Colon (tissue), 2 donors: ENCODE measurements around the gene ROR1.

Experiments
- FAIRE-seq: peaks from 2 replicates; lab custom pipeline; 2012; peaks lifted over from hg19 to GRCh38; lab: Jason Lieb, UNC
- donor health status: control.
- donor health status: control.

The ROR1 gene

DNA sequence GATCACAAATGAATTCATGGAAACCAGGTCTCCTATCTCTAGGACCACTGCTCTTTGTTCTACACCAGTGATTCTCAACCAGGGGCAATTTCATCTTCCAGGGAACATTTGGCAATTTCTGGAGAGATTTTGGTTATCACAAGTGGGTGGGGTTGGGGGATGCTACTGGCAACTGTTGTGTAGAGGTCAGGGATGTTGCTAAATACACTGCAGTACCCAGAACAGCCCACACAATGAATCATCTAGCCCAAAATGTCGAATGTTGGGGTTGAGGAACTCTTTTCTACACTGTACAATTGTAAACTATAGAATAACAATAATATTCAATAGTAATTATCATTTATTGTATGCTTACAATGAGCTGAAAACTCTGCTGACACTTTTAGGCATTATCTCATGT is 373.9 kb downstream of the ROR1 start:
- FAIRE-seq: no peak

DNA sequence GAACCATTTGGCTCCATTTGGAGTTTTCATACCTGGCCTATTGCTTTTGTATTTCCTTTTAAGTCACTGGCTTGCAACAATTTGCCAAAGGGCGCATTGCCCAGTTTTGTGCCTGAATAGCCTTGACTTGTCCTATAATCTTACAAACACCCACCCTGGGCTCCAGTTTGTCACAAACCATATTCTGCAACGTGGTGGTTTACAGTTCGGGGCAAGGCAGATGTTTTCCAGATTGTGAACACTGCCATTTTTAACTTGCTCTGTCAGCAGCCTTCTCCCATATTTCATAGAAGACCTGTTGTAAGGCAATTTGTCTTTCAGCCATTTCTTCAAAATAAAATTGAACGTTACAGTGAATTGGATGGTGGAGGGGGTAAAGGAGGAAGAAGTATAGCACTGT is 376.4 kb downstream of the ROR1 start:
- no peak for FAIRE-seq

DNA sequence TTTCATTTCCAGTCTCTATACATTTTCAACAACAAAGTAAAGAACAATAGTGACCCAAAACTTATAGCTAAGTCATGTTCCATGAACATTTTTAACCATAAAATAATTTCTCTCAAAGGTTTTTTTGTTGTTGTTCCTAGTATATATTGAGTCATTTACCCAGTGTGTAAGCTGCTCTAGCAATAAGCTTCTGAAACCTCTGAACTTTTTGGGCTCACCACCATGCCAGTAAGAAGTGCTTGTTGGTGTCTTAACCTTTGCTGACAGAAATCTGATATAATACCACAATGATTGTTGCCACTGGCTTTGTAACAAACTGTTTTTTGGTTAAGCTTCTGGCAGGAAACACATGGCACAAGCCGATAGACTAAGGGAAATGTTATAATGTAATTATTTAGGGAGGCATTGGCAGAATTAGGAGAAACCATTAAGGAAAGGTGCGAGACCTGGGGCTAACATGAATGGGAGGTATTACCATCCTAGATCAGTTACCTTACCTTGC is 377.0 kb downstream of the ROR1 start:
- no peak for FAIRE-seq

DNA sequence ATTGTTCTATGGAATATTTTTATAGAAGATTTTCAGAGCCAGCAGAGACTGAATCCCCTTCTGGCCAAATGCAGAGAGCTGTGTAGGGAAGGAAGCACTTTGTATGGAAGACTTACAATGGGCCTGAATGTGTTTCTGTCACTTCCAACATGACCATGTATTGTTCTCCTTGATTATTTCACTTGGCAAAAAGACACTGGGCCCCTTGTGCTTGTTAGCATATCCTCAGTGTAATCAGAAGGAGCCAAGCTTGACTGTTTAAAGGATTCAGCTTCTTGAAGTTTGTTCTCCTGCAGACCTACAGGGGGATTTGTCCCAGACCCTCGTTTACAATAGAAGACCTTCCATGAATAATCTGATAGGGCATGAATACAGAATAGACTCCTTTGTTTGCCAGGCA is 381.5 kb downstream of the ROR1 start:
- FAIRE-seq: no peak

GRCh38 chr1:64161357-64161941 is 387.6 kb downstream of the ROR1 start:
- no peak for FAIRE-seq

DNA sequence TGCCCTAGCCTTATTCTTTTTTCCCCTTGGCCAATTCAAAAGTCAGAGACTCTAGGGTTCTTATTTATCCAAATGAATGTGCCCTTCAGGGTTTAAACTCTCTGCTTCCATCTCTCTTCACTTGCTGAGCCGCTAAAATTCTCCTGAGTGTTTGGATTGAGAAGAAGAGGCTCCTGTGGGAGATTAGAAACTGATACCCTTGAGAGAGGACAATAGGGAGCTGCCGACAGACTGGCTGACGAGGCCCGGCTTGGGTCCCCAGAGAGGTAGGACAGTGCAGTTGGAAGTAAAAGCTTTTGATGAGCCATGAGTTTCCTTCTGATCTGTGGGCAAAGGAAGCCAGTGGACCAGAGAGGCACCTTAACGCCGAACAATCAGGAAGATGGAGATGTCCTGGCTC is 388.3 kb downstream of the ROR1 start:
- FAIRE-seq: no peak

- no peak for FAIRE-seq
These were observed 389.0 kb downstream of the ROR1 start for GRCh38 chr1:64162804-64163203.

DNA sequence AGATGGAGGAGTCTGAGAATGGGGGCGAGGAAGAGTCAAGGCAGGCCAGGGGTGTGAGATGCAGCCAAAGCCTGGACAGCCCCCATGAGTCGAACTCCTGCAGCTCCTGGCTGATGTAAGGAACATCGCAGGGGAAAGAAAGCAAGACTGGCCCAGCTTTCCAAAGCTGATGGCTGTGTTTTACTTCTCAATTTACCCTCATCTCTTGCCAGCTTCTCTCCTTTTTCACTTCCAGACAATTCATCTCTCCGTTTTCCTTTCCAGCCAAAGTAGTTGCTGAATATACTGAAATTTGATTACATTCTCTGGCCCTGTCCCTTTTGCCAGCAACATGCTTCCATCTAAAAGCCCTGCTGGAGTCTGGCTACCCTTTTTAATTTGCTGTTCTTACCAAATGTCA is 389.6 kb downstream of the ROR1 start:
- no peak for FAIRE-seq

- FAIRE-seq: no peak
These were observed 390.2 kb downstream of the ROR1 start for GRCh38 chr1:64163970-64164369.

GRCh38 chr1:64166629-64167028 is 392.8 kb downstream of the ROR1 start:
- no peak for FAIRE-seq

DNA sequence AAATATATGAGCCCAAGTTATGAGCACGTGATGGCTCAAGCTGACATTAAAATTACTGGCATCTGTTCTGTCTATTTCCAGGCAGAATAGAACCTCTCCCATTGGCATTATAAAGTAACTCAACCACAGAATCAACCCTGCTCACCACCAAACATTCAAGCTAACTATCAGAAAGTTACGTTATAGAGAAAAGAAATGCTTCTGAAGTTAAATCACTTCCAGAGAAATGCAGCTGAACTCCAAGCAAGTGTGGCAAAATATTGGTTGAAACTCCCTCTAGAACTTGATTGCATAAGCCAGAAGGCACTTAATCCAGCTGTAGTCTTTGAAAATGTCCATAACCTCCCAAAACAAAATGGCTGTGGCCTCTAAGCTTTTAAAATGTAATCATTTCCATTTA is 393.4 kb downstream of the ROR1 start:
- no peak for FAIRE-seq

GRCh38 chr1:64171246-64171645 is 397.4 kb downstream of the ROR1 start:
- no peak for FAIRE-seq

GRCh38 chr1:64171797-64172281 is 398.0 kb downstream of the ROR1 start:
- no peak for FAIRE-seq

DNA sequence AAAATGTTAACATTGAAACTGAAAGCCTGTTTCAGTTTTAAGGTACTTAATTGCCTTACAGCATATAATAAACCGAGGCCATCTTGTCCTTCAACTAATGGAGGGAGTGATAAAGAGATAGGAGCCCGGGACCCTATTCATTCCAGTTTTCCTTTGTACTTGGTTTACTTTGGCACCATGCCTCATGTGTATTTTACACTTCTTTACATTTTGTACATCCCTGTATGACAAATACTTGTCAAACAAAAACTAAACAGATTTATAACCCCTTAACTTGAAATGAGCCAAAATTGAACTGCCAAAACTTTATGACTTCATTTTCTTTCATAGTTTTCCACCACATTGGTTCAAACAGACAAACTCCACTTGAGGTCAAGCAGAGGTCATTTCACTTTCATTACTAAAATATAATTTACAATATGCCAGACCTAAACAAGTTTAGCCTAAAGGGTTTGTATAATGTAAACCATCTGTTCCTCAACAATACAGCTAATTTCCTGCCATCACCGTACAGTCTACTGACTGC is 398.7 kb downstream of the ROR1 start:
- no peak for FAIRE-seq

DNA sequence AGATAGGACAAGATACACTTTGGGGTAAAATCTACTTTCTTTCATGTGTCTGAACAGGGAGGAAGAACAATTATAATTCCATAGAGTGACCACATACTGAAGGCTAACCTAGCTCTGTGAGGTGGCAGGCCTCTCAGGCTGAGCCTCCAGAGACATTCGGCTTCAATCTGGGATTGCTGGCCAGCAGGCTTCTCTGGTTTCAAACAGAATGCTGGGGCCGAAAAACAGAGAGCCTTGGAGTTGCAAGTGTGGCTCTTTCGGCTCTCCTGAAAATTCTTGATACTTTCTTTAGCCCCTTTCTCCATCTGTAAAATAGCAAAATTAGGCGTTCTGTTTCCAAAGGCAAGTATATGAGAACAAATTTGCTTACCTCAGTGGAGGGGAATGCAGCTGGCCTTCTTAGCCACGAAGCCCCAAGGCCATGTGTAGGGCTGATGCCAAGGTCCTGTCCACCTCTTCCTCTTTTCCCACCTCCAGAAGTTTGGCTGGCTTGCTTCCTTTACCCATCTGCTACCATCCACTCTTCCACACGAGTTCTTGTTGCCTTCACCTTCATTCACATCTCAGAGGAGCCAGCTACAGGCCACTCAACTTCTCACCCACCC is 399.6 kb downstream of the ROR1 start:
- FAIRE-seq: no peak

DNA sequence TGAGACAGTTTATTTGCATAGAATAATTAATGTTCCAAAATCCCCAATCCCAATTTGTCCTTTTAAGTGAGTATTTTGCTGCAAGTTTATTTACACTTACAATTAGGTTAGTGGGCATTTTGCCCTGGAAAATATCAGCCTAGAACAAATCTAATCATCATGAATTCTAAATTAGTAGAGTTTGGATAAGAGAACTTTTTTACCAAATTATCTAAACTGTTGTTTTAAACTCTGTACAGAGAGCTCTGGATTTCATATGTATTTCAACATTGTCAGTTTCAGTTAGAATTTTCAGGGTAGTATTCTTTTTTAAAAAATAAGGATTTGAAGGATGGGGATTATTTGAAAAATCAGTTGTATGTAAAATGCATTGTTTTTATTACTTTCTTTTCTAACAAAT is 401.8 kb downstream of the ROR1 start:
- FAIRE-seq: no peak

DNA sequence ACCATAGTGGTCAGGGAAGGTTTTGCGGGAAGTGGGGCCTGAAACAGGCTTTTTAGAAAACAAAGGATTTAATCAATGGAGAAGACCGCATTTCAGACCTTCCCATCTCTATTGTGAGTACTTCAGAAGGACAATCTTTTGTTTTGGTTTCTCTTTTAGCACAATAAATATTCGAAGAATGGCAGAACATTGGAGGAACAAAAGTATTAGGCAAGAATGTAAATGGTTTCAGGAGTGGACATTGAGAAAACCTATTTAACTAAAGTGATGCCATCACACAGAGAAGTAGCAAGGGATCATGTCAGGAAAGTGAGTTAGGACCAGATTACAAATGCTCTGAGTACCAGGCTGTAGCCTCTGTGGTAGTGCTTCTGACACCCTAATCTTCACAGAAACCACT is 402.8 kb downstream of the ROR1 start:
- FAIRE-seq: no peak

DNA sequence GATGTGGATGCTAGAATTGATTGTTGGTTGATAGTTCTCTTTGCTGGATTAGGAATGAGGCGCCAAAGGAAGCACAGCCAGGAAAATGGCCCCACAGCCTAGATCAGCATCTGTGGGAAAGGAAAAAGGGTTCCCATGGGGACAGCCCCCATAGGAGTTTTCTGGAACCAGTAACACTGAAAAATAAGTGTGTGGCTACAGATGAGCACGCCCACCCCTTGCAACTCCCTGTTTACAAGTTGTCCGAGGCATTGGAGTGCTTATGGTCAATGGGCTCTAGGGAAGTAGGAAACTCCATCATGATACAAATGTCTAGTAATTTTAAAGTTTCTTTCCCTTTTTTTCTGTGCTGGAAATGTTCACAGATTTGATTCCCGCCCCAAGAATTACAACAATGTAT is 405.8 kb downstream of the ROR1 start:
- no peak for FAIRE-seq

DNA sequence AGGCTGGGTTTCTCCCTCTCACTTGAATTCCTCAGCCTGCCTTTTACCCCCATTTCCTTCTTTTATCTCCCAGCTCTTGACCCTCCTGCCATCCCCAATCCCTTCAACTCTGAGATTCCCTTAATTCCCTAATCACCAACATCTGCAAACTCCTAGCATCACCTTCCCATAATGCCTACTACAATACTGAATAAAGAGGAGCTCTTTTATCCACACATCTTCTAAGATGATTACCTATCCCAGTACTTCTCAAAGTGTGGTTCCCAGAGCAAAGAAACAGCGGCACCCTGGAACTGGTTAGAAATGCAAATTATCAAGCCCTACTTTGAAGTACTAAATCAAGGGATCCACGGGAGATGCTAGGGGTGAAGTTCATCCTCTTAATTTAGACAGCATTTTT is 408.4 kb downstream of the ROR1 start:
- no peak for FAIRE-seq

- FAIRE-seq: no peak
These were observed 409.7 kb downstream of the ROR1 start for GRCh38 chr1:64183395-64184002.

DNA sequence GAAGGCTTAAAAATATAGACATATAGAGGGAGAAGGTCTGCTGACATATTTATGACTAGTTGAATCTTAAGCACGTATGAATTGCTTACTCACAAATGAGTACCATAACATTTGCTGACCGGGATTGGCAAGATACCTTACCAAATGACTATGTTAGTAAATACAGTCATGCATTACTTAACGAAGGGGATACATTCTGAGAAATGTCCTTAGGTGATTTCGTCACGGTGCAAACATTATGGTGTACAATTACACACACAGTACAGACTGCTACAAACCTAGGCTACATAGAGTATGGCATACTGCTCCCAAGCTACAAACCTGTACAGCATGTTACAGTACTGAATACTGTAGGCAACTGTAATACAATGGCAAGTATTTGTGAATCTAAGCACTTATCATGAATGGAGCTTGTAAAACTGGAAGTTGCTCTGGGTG is 410.2 kb downstream of the ROR1 start:
- FAIRE-seq: no peak

- FAIRE-seq: no peak
These were observed 412.5 kb downstream of the ROR1 start for GRCh38 chr1:64186138-64186897.

- FAIRE-seq: no peak
These were observed 413.1 kb downstream of the ROR1 start for GRCh38 chr1:64186898-64187280.
